ENCODE measurements around the gene BTNL8.

GRCh38 chr5:180988592-180988991, 89.6 kb downstream of the BTNL8 start, which contains the start of gene BTNL3:
- TF ChIP-seq CTCF (IDR thresholded peaks at IDR 0.05) (no peak), POLR2A (IDR thresholded peaks at IDR 0.05) (no peak)
